ENCODE results near the gene JAML. TPM values are rescaled to one million over a fixed set of nuclear protein-coding genes. Genes with fewer than 3 reads are reported as not detected.

The JAML gene
- total RNA-seq, 1 experiment from 2014 or later, result 0.30 TPM

- DNase-seq (ENCODE audit: low read depth, low spot score), result peak; percentile 82
- no peaks in the 10 kb centered on the region for H3K27me3 ChIP-seq (ENCODE audit: insufficient read depth, low read length)
- H3K4me2 ChIP-seq (ENCODE audit: low read length), result peak overlapping the region; percentile 89
- peak overlapping the region; percentile 46 for H3K9ac ChIP-seq (ENCODE audit: low read length)
- ChIA-PET RAD21 (ENCODE audit: low non-redundant PET in 1 of 2, low total read pairs in 2 of 2, uncharacterized antibody in 2 of 2, unreplicated experiment in 2 of 2) (interaction anchor here in 1 of 2 experiments (1.7 kb wide), 1 partner anchor 26 kb away, joined by 6 read pairs; no protein-coding TSS in a partner anchor), POLR2A (no interaction called here), CTCF (interaction anchor here (1.2 to 2.9 kb wide), 3 partner anchors 26 to 35 kb away, joined by 3 to 13 read pairs (median 4); no protein-coding TSS in a partner anchor)
- H4K20me1 ChIP-seq (ENCODE audit: insufficient read depth), result no peaks in the 10 kb centered on the region
- BruUV-seq (replicated peaks), result no TSS peak
- no peak overlapping the region for H2AFZ ChIP-seq (ENCODE audit: low read depth, low read length, poor library complexity, severe bottlenecking)
- H3K4me1 ChIP-seq (ENCODE audit: control insufficient read depth in 1 of 2, insufficient read depth in 2 of 2, low read length in 2 of 2), result peaks cover 0 to 10% of the 10 kb centered on the region in 2 experiments; a peak in 2 of 4 replicates
- H3K9me2 ChIP-seq (ENCODE audit: insufficient read depth), result no peaks in the 10 kb centered on the region
- peak overlapping the region; percentile 53 to 66 for H3K4me3 ChIP-seq (replicated peaks in 1 of 2; ENCODE audit: low read depth in 1 of 2, low read length in 2 of 2)
- peak; percentile 94 for ATAC-seq
- intact Hi-C loops (cut with micrococcal nuclease), result loop anchor here (1.0 to 5.0 kb wide), 5 partner anchors 26 to 467 kb away; no protein-coding TSS in a partner anchor
- H3K36me3 ChIP-seq (ENCODE audit: control insufficient read depth in 1 of 2, insufficient read depth in 2 of 2, low read length in 2 of 2), result no peaks in the 10 kb centered on the region
- no peaks in the 10 kb centered on the region for H3K79me2 ChIP-seq (ENCODE audit: insufficient read depth, low read length)
- H3K9me3 ChIP-seq (ENCODE audit: control insufficient read depth in 1 of 2, insufficient read depth in 1 of 2, low read depth in 1 of 2, low read length in 2 of 2), result no peaks in the 10 kb centered on the region
- H3K27ac ChIP-seq (ENCODE audit: low read depth, low read length), result peak overlapping the region; percentile 39; the same call in 1 of the 2 replicates
- TF ChIP-seq SIN3A (IDR thresholded peaks at IDR 0.05; ENCODE audit: low read depth) (no peak), ZFX (IDR thresholded peaks at IDR 0.05) (no peak), SP1 (IDR thresholded peaks at IDR 0.05; ENCODE audit: low read depth) (no peak; the same call in 1 of the 2 replicates), CEBPB (IDR thresholded peaks at IDR 0.05; ENCODE audit: low read depth) (no peak), EGR1 (IDR thresholded peaks at IDR 0.05; ENCODE audit: low read depth) (0 out of 2 replicates have a peak, but pooled peaks have one; percentile 39), YY1 (IDR thresholded peaks at IDR 0.05; ENCODE audit: extremely low read depth, insufficient replicate concordance, low read depth, low read length) (no peak), SRF (IDR thresholded peaks at IDR 0.05; ENCODE audit: low read depth) (no peak), POLR2A (IDR thresholded peaks at IDR 0.05; ENCODE audit: borderline replicate concordance, extremely low read depth, insufficient read depth, insufficient read length) (no peak), EZH2 (IDR thresholded peaks at IDR 0.05) (no peak), EZH2phosphoT487 (IDR thresholded peaks at IDR 0.05; ENCODE audit: borderline replicate concordance) (no peak), ELF1 (IDR thresholded peaks at IDR 0.05; ENCODE audit: borderline replicate concordance, low read depth) (no peak), JUND (IDR thresholded peaks at IDR 0.05) (no peak), TCF7L2 (IDR thresholded peaks at IDR 0.05; ENCODE audit: borderline replicate concordance, extremely low read depth, insufficient read depth, insufficient read length) (no peak), POLR2AphosphoS5 (IDR thresholded peaks at IDR 0.05; ENCODE audit: low read depth, low read length) (peak; percentile 77), FOSL1 (IDR thresholded peaks at IDR 0.05; ENCODE audit: low read depth) (no peak), ZNF274 (IDR thresholded peaks at IDR 0.05; ENCODE audit: low read depth, low read length) (no peak), RAD21 (IDR thresholded peaks at IDR 0.05; ENCODE audit: low read depth) (peak; percentile 99), ATF3 (IDR thresholded peaks at IDR 0.05) (no peak)
- TF ChIP-seq, protein P1, sequence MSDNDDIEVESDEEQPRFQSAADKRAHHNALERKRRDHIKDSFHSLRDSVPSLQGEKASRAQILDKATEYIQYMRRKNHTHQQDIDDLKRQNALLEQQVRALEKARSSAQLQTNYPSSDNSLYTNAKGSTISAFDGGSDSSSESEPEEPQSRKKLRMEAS (IDR thresholded peaks at IDR 0.05), result 0 out of 2 replicates have a peak, but pooled peaks have one; percentile 31
- TF ChIP-seq, protein P2, sequence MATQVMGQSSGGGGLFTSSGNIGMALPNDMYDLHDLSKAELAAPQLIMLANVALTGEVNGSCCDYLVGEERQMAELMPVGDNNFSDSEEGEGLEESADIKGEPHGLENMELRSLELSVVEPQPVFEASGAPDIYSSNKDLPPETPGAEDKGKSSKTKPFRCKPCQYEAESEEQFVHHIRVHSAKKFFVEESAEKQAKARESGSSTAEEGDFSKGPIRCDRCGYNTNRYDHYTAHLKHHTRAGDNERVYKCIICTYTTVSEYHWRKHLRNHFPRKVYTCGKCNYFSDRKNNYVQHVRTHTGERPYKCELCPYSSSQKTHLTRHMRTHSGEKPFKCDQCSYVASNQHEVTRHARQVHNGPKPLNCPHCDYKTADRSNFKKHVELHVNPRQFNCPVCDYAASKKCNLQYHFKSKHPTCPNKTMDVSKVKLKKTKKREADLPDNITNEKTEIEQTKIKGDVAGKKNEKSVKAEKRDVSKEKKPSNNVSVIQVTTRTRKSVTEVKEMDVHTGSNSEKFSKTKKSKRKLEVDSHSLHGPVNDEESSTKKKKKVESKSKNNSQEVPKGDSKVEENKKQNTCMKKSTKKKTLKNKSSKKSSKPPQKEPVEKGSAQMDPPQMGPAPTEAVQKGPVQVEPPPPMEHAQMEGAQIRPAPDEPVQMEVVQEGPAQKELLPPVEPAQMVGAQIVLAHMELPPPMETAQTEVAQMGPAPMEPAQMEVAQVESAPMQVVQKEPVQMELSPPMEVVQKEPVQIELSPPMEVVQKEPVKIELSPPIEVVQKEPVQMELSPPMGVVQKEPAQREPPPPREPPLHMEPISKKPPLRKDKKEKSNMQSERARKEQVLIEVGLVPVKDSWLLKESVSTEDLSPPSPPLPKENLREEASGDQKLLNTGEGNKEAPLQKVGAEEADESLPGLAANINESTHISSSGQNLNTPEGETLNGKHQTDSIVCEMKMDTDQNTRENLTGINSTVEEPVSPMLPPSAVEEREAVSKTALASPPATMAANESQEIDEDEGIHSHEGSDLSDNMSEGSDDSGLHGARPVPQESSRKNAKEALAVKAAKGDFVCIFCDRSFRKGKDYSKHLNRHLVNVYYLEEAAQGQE (IDR thresholded peaks at IDR 0.05; ENCODE audit: low read depth), result no peak
- TF ChIP-seq, protein P3, sequence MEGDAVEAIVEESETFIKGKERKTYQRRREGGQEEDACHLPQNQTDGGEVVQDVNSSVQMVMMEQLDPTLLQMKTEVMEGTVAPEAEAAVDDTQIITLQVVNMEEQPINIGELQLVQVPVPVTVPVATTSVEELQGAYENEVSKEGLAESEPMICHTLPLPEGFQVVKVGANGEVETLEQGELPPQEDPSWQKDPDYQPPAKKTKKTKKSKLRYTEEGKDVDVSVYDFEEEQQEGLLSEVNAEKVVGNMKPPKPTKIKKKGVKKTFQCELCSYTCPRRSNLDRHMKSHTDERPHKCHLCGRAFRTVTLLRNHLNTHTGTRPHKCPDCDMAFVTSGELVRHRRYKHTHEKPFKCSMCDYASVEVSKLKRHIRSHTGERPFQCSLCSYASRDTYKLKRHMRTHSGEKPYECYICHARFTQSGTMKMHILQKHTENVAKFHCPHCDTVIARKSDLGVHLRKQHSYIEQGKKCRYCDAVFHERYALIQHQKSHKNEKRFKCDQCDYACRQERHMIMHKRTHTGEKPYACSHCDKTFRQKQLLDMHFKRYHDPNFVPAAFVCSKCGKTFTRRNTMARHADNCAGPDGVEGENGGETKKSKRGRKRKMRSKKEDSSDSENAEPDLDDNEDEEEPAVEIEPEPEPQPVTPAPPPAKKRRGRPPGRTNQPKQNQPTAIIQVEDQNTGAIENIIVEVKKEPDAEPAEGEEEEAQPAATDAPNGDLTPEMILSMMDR (IDR thresholded peaks at IDR 0.05 in 2 of 3, conservative IDR thresholded peaks at IDR 0.05 in 1 of 3; ENCODE audit: borderline replicate concordance in 1 of 3, insufficient read depth in 1 of 3, low read depth in 2 of 3, low read length in 2 of 3), result peak; percentile 78 to 93 (median 86)
These were observed 79.3 kb downstream of the JAML start for GRCh38 chr11:118145285-118146227.
